ENCODE data around the gene ZNF845.
A peak's percentile ranks its signal among the peaks of the same experiment; 100 is the strongest.
"Not testable (repeated sequence)": the region's sequence is repeated elsewhere in the genome, so short reads cannot be mapped to it uniquely, and the experiment has no call there.

Gene ZNF845

GRCh38 chr19:53388168-53388567 is 54.6 kb downstream of the ZNF845 start:
- DNase-seq = no peak

- DNase-seq = no peak
These were observed 55.4 kb downstream of the ZNF845 start for GRCh38 chr19:53388904-53389303.

GRCh38 chr19:53389571-53389970 is 56.0 kb downstream of the ZNF845 start:
- no peak for DNase-seq

GRCh38 chr19:53389978-53390377 is 56.4 kb downstream of the ZNF845 start:
- no peak for DNase-seq

DNA sequence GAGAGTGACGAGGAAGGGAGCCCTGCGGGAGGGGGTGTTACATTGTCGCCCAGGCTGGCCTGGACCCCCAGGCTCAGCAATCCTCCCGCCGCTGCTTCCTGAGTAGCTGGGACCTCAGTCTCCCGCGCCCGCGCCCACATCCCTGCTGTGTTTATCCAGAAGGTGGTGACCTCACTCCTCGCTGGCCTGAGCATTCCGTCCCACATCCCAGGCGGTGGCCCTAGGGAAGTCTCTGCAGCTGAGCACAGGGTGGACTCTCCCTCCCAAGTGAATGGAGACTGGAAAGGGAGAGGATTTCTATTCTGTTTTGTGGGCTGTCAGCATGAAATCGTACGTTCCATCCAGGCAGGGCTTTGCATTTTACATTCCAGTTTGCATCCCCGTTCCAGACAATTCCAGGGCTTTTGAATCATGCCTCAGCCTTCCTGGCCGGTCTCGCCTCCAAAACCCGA is 61.0 kb downstream of the ZNF845 start:
- no peak for DNase-seq

GRCh38 chr19:53394974-53395839 is 61.7 kb downstream of the ZNF845 start, which contains the start of gene ZNF765:
TSS of gene ZNF765 (plus strand) at chr19:53395149. CDS start at chr19:53398016, 2,867 bp downstream.
- DNase-seq = peak; percentile 90

DNA sequence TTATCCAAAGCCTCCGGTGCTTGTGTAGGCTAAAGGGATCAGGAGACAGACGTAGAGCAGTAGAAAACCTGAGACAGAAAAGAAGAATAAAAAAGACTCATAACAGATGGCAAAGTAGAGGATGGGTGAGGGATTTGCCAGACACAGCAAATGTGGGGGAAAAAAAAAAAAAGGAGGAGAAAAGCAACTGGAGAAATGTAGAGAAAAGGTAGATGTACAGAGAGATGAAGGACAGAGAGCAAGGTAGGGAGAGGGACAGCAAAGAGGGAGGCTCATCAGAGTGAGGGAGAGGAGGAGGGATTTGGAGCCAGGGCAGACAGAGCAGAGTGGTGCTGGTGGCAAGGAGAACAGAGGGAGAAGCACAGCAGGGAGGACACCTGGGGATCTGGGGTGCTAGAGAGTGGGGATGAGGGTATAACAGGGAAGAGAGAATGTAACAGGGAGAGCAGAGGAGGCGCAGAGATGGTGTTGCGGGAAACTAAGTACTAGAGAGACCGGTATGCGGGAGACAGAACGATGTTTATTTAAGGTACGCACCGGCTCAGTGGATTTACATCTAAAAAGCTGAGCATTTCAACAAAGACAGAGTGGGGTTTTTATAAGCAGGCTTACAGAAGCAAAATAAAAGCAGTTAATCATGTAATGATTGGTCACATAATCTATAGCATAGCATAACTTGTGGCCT is 62.4 kb downstream of the ZNF845 start:
- peak; percentile 6 for DNase-seq

GRCh38 chr19:53396525-53396868 is 62.9 kb downstream of the ZNF845 start:
- DNase-seq = peak; percentile 31

DNA sequence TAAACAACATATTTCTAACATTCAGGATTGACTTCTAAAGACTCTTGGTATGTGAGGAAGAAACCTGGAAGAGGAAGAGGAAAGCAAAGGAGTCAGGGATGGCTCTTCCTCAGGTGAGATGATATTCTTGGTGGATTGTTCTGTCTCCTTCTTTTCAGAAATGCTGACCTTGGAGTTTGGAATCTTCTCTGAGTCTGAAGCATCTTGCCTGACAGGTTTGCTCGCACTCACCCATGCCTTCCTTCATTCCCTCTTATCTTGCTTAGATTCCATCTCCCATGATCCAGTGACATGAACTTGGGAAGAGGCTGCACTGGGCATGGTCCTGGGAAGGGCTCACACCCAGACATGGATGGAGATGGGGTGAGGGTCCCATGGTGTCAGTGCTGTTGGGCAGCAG is 64.4 kb downstream of the ZNF845 start:
- not testable (repeated sequence) for DNase-seq
